Endothelial cell of hepatic sinusoid (primary cell): ENCODE data around the gene KIRREL3.

ENCODE experiments used
- in situ Hi-C: cut with HindIII; loops from 2 replicates; pipeline ENCODE4 v1.10.0; 2017; ENCODE audit warnings: low sequenced_read_pairs

The KIRREL3 gene

GRCh38 chr11:126612671-126613070, 387.9 kb downstream of the KIRREL3 start:
- in situ Hi-C loops = no loop called here

- in situ Hi-C loops = no loop called here
Observed at GRCh38 chr11:126611438-126611837, 389.1 kb downstream of the KIRREL3 start.

- in situ Hi-C loops = loop anchor here (5.0 kb wide), 1 partner anchor 66 kb away; no protein-coding TSS in a partner anchor
Observed at GRCh38 chr11:126608658-126609057, 391.9 kb downstream of the KIRREL3 start.

GRCh38 chr11:126607776-126608541, 392.6 kb downstream of the KIRREL3 start:
- in situ Hi-C loops = loop anchor here (5.0 kb wide), 1 partner anchor 66 kb away; no protein-coding TSS in a partner anchor

GRCh38 chr11:126607374-126607773, 393.2 kb downstream of the KIRREL3 start:
- in situ Hi-C loops = loop anchor here (5.0 kb wide), 1 partner anchor 65 kb away; no protein-coding TSS in a partner anchor

GRCh38 chr11:126606484-126606883, 394.1 kb downstream of the KIRREL3 start:
- in situ Hi-C loops = loop anchor here (5.0 kb wide), 1 partner anchor 64 kb away; no protein-coding TSS in a partner anchor

- in situ Hi-C loops = no loop called here
Observed at GRCh38 chr11:126604461-126604860, 396.1 kb downstream of the KIRREL3 start.

- in situ Hi-C loops = no loop called here
Observed at GRCh38 chr11:126603486-126603885, 397.1 kb downstream of the KIRREL3 start.

- in situ Hi-C loops = no loop called here
Observed at GRCh38 chr11:126602993-126603392, 397.6 kb downstream of the KIRREL3 start.

GRCh38 chr11:126602349-126602940, 398.1 kb downstream of the KIRREL3 start:
- in situ Hi-C loops = no loop called here

- in situ Hi-C loops = no loop called here
Observed at GRCh38 chr11:126601550-126602215, 398.9 kb downstream of the KIRREL3 start.

- in situ Hi-C loops = no loop called here
Observed at GRCh38 chr11:126601136-126601535, 399.4 kb downstream of the KIRREL3 start.

GRCh38 chr11:126599217-126599897, 401.2 kb downstream of the KIRREL3 start:
- in situ Hi-C loops = no loop called here

GRCh38 chr11:126598344-126599216, 402.0 kb downstream of the KIRREL3 start:
- in situ Hi-C loops = no loop called here

- in situ Hi-C loops = no loop called here
Observed at GRCh38 chr11:126597041-126597440, 403.5 kb downstream of the KIRREL3 start.

GRCh38 chr11:126596474-126596873, 404.1 kb downstream of the KIRREL3 start:
- in situ Hi-C loops = no loop called here

GRCh38 chr11:126595560-126595959, 405.0 kb downstream of the KIRREL3 start:
- in situ Hi-C loops = no loop called here

- in situ Hi-C loops = no loop called here
Observed at GRCh38 chr11:126594921-126595367, 405.6 kb downstream of the KIRREL3 start.

- in situ Hi-C loops = no loop called here
Observed at GRCh38 chr11:126592496-126593410, 407.8 kb downstream of the KIRREL3 start.
